GM19099 (cell line): ENCODE data around the gene CAPN15.

Experiments
- POLR2A ChIP-seq: IDR thresholded peaks from 3 replicates; pipeline ENCODE4 v1.6.1; 2011; ENCODE audit warnings: low read depth; ENCODE audit not compliant: insufficient read length; ENCODE audit errors: extremely low read depth

The CAPN15 gene

DNA sequence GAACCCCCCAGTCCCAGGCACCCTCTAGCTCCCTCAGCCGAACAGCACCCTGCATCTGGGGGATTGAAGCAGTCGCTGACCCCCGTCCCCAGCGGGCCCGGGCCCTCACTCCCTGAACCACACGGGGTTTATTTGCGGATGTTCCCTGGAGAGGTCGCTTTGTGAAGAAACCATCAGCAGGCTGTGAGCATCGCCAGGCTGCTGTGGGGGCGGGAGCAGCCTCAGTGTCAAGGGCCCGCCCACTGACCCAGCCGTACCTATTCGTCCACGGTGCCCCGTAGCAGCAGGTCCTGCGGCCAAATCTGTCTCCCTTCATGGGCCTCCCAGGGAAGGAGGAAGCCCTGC lies 55.9 kb downstream of the CAPN15 start:
- TF ChIP-seq POLR2A = no peak

DNA sequence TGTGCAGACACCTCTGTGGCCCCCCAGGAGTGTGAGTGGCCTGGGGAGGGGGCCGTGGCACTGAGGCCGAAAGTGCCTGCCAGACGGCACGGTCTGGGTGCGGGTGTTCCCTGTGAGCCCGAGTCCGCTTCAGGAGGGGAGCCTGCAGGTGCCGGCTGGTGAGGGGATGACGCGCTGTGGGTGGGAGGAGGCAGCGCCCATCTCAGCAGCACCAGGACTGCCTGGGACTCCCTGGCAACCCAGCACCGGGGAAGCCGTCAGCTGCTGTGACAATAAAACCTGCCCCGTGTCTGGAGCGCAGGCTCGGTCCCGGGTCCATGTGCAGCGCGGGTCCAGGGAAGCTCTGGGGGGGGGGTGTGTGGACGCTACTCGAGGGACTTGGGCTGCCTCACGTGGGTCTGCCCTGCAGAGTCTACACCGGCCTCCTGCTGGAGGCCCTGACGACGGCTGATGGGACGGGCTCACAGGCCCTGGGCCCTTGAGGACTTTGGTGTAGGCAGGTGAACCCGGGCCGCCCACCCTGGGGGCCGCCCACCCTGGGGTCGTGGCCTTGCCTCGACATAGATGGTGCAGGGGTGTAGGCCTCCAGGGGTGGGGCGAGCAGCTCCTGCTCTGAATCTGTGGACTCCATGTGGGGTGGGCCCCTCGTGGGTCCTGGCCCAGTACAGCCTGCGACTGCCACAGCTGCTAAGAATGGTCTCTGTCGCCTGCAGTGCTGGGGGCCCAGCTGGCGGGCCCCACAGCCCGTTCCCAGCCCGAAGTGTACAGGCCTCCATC lies 56.5 kb downstream of the CAPN15 start:
- no peak for TF ChIP-seq POLR2A

DNA sequence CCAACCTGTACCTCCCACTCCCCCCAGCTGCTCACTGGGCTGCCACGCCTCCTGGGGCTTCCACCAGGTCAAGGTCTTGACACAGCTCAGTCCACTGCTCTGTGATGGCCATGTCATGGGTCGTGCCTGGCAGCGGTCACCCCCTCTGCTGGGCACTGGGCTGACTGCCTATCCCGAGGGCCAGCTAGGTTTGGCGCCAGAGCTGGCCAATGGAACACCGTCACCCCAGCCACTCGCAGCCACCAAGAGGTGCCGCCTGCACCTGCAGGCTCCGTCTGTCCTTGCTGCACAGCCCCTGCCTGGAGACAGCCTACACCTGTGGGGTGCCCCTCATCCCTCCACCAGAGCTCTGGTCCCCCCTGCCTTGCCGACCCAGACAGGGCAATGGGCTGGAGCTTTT lies 57.8 kb downstream of the CAPN15 start:
- TF ChIP-seq POLR2A = no peak

DNA sequence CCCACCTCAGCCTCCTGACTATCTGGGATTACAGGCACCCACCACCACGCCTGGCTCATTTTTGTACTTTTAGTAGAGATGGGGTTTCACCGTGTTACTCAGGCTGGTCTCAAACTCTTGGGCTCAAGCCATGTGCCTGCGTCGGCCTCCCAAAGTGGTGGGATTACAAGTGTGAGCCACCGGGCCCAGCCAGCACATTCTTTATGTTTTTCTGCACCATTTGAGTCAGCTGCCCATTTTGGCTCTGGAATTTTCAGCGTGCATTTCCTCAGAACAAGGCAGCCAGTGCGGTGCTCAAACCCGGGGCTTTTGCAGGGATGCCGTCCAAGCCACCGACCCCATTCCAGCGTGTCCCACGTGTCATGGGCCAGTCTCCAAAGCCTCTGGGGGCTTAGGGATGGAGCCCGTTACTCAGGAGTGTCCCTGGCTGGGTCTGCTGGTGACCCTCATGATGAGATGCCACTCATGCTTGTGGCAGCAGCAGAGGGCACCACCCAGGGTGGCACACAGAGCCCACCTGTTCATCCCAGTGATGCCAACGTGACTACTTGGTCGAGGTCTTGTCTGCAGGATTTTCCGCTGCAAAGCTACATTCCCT lies 58.6 kb downstream of the CAPN15 start:
- TF ChIP-seq POLR2A = no peak

DNA sequence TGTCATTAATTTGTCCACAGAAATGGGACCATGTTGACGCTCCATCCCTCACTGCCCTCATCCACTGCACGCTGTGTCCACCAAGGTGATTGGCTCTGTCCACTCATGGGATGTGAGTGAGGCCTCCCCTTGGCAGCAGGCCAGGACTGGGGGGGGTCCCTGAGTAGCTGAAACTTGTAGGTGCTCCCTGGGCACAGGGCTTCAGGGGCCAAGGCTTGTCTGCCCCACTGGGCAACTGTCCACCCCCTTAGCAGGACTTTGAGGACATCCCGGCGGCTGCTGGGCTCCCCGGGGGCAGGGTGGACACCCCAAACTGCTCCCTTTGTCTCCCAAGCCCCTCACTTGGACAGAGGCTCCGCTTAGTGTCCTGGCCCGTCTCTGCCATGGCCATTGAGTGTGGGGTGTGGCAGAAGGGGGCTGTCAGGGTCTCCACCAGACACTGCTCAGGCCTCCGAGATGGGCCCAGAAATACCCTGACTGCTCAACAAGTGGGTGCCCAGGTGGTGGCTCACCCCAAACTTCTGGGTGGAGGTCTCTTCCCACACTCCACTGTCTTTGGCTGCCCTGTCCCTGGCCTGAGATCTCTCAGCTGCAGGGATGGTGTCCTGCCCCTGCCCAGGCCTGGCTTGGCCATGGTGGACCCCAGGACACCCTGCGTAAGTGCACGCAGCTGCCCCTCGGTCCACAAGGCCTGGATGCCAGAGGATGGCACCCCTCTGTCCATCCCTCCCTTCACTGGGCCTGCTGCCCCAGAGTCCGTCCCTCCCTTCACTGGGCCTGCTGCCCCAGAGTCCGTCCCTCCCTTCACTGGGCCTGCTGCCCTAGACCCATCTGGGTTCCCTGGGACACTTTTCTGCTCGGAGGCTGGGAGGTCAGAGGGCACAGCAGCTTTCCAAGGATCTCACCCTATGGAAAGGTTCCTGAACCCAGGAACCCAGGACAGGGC lies 59.4 kb downstream of the CAPN15 start:
- TF ChIP-seq POLR2A = no peak

DNA sequence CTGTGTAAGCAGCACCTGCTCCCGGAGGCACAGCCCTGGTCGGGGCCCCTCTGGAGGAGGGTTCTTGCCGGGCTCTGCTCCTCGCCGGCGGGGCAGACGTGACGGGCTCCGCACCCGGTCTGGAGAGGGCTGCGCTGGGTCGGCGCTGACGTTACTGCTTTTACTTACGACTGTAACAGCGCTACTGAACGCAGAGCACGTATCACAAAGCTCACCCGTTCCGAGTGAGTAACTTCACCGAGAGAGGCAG lies 61.1 kb downstream of the CAPN15 start:
- no peak for TF ChIP-seq POLR2A

DNA sequence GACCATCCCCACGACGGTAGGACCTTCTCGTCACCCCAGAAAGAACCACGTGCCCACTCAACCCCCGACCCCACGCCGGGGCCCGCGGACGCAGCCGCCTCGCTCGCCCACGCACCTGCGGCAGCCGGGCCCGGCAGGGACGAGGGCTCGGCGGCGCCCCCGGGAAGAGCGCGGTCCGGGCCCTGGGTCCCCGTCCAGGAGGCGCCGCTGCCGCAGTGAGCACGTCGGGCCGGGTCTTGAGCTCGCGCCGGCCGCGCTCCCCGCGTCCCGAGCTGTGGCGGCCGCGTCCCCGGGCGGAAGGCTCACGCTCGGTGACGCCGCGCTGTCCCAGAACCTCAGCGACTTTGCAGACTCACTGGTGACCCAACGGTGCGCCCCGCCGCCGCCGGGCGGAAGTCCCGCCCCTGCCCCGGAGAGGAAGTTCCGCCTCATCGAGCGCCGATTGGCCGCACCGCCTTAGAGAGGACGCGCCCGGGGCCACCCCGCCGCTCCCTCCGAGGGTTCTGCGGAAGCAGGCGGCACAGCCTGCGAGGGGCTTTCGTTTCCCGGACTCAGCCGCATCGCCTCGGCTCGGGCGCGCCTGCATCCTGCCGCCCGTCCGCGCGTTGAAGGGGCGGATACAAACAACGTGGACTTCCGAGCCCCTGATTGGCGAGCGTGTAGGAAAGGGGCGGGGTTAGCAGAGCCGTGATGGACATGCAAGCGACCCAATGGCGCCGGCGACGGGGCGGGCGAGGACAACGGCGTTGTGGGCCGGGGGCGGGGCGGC lies 61.6 kb downstream of the CAPN15 start:
- peak; percentile 90 for TF ChIP-seq POLR2A

DNA sequence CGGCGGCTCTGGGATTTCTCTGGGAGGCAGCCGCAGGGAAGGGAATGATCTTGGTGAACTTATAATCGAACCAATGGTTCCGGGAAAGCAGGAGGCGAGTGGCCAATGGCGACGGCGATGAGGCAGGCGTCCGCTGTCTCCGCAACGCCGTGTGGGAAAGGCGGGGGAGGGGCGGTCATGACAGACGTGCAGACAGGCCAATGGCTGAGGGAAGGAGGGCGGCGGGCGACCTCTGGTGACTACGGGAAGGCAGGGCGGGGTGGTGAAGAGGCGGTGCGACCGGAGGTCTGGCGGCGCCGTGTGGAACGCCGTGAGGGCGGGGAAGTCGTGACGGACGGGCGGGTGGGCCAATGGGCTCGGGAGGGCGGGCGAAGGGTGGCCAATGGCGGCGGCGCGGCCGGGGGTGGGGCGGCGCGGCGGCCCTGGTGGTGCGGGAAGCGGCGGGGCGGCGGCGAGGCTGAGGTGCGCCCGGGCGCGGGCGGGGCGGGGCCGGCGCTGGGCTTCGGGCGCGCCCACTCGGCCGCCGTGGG lies 62.2 kb downstream of the CAPN15 start, which contains the start of gene RAB40C:
RAB40C (plus strand) TSS at position 409 of the 530 bp plus-strand sequence. CDS start 226 bp downstream, outside the sequence.
- no peak for TF ChIP-seq POLR2A

DNA sequence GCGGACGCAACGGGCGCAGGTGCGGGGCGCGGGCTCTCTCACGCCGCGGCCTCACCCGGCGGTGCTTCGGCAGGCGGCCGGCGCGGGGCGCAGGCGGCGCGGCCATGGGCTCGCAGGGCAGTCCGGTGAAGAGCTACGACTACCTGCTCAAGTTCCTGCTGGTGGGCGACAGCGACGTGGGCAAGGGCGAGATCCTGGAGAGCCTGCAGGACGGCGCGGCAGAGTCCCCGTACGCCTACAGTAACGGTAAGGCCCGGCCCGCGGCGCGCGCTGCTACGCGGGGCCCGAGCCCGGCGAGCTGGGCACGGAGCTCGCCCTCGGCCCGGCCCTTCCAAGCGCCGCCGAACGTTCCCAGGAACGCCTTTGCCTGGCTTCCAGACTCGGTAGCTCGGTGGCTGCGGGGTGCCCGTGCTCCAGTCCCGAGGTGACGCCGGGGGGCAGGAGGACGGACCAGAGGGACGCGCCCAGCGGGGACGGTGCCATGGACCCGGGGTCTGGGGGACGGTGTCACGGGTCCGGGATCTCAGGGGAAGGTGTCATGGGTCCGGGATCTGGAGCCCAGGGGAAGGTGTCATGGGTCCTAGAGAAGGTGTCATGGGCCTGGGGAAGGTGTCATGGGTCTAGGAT lies 62.8 kb downstream of the CAPN15 start:
- TF ChIP-seq POLR2A = no peak

DNA sequence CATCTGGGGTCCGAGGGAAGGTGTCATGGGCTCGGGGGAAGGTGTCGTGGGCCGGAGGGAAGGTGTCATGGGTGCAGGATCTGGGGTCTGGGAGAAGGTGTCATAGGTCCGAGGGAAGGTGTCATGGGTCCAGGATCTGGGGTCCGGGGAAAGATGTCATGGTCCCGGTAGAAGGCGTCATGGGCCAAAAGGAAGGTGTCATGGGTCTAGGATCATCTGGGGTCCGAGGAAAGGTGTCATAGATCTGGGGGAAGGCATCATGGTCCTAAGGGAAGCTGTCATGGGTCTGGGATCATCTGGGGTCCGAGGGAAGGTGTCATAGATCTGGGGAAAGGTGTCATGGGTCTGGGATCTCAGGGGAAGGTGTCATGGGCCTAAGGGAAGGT lies 63.3 kb downstream of the CAPN15 start:
- no peak for TF ChIP-seq POLR2A

DNA sequence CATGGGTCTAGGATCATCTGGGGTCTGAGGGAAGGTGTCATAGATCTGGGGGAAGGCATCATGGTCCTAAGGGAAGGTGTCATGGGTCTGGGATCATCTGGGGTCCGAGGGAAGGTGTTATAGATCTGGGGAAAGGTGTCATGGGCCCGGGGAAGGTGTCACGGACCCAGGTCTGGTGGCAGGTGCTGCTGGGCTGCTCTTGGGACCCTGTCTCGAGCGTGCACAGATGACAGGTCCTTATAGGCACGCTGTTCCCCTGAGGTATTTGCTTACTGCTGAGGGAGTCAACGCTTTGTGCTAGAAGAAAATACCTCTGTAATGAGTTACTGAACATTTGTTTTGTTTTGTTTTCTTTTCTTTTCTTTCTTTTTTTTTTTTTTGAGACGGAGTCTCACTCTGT lies 63.7 kb downstream of the CAPN15 start:
- no peak for TF ChIP-seq POLR2A

DNA sequence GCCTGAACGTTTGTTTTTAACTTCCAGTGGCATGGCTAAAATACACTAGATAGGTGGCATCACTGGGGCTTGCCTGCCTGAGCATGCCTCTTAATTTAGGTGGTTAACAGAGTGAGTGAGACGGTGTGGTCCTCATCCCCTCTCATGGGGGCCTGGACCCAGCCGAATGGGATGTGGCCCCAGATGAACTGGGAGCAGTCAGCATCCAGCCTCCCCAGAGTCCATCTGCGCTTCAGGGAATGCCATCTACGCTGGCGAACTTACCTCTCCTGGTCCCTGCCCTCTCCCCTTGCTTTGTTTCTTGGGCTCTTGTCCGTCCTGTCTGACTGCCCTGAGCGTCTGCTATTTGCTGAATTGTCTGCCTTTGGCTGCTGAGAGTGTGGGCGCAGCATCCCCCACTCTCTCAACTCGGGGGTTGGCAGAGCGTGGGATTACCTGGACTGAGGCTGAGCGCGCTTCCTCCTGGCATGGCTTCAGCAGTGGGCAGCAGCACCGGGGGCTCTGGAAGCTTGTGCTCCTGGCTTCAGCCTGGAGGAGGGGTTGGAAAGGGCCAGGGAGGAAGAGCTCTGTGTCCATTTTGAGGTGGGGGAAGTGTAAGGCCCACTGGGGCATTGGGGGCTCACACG lies 64.5 kb downstream of the CAPN15 start:
- no peak for TF ChIP-seq POLR2A

DNA sequence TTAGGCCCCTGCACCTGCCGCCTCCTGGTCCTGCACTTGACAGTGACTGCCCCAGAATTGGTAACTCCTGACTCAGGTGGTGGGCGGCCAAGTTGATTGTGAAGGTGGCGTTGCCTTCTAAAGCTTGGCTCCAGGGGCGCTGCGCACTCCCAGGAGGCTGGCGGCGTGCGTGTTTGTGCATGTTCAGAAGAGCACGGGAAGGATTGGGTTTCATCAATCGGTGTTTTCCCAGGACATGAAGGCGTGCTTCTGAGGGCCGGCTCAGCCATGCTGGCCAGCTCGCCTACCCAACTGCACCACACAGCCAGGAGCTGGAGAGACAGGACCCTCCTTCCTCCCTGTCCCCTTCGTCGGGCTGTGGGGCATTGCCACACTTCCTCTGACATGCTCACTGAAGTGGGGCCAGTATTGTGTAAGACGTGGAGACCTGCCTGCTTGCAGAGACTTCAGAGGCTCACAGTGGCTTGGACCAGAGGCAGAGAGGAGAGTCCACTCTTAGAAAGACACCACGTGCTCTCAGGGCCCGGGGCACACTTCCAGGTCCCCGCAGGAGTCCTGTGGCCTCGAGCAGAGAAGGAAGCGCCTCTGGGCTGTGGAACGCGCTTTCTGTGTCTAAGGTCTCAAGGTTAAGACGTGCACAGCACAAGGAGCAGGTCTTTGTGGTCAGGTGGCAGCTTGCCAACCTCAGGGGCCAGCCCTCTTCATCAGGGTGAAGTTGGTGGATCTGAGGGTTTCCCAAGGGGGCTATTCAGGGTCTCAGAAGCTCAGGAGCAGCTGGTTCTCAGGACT lies 65.2 kb downstream of the CAPN15 start:
- TF ChIP-seq POLR2A = no peak
